ENCODE measurements around the gene CCDC30.

- TF ChIP-seq CTCF (optimal IDR thresholded peaks at IDR 0.05 in 1 of 3, IDR thresholded peaks at IDR 0.05 in 1 of 3, conservative IDR thresholded peaks at IDR 0.05 in 1 of 3; ENCODE audit: extremely low read depth in 1 of 3, insufficient read depth in 2 of 3, low read length in 3 of 3) (no peak), EZH2 (IDR thresholded peaks at IDR 0.05; ENCODE audit: low read length) (no peak)
These were observed 219.8 kb downstream of the CCDC30 start for GRCh38 chr1:42682739-42683531.

Data from keratinocyte (primary cell).